BE2C (cell line): ENCODE results near the gene TERT.

Experiments
- DNase-seq: peaks from one replicate; pipeline ENCODE4 v3.0.0-alpha.2; 2020
- H3K27me3 ChIP-seq: fragments of 250-450 bp; sonication (Bioruptor Pico); 2 replicates; pipeline ENCODE4 v1.5.1; 2020; ENCODE audit warnings: mild to moderate bottlenecking
- H3K36me3 ChIP-seq: fragments of 250-450 bp; sonication (Bioruptor Pico); 2 replicates; pipeline ENCODE4 v1.5.1; 2020; ENCODE audit warnings: mild to moderate bottlenecking
- H3K4me1 ChIP-seq: fragments of 250-450 bp; sonication (Bioruptor Pico); 2 replicates; pipeline ENCODE4 v1.5.1; 2020
- H3K4me3 ChIP-seq: 2 replicates; pipeline ENCODE4 v1.5.1; 2011; ENCODE audit warnings: low read depth, low read length
- H3K9me3 ChIP-seq: fragments of 250-450 bp; sonication (Bioruptor Pico); 2 replicates; pipeline ENCODE4 v1.5.1; 2020
- TF ChIP-seq, protein P1 (sequence below): IDR thresholded peaks from 2 replicates; pipeline ENCODE4 v1.5.1; 2012; ENCODE audit warnings: mild to moderate bottlenecking, low read depth, low read length

The TERT gene

DNA sequence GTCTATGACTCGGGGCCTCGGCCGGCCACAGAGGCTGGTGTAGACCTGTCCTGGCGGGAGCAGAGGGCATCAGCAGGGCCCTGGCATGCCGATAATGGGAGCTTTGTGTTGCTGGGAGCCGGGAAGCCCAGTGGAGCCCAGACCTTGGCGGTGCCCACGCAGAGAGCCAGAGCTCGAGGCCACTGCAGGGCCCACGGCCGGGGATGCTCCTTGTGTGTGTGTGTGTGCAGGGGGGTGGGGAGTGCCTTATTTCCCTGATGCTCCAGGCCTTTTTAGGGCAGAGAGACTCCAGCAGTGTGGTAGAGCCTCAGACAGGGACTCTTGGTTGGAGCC is 75.1 kb downstream of the TERT start:
- TF ChIP-seq, protein P1, sequence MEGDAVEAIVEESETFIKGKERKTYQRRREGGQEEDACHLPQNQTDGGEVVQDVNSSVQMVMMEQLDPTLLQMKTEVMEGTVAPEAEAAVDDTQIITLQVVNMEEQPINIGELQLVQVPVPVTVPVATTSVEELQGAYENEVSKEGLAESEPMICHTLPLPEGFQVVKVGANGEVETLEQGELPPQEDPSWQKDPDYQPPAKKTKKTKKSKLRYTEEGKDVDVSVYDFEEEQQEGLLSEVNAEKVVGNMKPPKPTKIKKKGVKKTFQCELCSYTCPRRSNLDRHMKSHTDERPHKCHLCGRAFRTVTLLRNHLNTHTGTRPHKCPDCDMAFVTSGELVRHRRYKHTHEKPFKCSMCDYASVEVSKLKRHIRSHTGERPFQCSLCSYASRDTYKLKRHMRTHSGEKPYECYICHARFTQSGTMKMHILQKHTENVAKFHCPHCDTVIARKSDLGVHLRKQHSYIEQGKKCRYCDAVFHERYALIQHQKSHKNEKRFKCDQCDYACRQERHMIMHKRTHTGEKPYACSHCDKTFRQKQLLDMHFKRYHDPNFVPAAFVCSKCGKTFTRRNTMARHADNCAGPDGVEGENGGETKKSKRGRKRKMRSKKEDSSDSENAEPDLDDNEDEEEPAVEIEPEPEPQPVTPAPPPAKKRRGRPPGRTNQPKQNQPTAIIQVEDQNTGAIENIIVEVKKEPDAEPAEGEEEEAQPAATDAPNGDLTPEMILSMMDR: no peak
- H3K4me3 ChIP-seq: no peak overlapping the region
- no peaks in the 10 kb centered on the region for H3K4me1 ChIP-seq
- no peaks in the 10 kb centered on the region for H3K9me3 ChIP-seq
- no peak for DNase-seq
- H3K27me3 ChIP-seq: no peaks in the 10 kb centered on the region
- H3K36me3 ChIP-seq: no peaks in the 10 kb centered on the region

DNA sequence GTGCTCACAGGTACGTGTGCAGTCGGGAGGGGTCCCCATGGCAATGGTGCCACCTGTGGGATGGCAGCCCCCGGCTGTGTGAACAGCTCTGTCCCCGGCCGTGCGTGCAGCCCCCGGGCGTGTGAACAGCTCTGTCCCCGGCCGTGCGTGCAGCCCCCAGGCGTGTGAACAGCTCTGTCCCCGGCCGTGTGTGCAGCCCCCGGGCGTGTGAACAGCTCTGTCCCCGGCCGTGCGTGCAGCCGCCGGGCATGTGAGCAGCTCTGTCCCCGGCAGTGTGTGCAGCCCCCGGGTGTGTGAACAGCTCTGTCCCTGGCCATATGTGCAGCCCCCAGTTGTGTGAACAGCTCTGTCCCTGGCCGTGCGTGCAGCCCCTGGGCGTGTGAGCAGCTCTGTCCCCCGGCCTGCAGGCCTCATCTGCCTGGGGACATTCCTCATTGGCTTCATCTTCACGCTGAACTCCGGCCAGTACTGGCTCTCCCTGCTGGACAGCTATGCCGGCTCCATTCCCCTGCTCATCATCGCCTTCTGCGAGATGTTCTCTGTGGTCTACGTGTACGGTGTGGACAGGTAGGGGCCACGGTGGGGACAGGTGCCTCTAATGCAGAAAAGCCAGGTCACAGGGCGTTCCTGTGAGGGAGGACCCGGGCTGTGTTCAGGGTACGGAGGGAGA is 75.6 kb downstream of the TERT start:
- no peak for DNase-seq
- no peaks in the 10 kb centered on the region for H3K4me1 ChIP-seq
- H3K9me3 ChIP-seq: no peaks in the 10 kb centered on the region
- no peak overlapping the region for H3K4me3 ChIP-seq
- TF ChIP-seq, protein P1: no peak
- no peaks in the 10 kb centered on the region for H3K36me3 ChIP-seq
- no peaks in the 10 kb centered on the region for H3K27me3 ChIP-seq

DNA sequence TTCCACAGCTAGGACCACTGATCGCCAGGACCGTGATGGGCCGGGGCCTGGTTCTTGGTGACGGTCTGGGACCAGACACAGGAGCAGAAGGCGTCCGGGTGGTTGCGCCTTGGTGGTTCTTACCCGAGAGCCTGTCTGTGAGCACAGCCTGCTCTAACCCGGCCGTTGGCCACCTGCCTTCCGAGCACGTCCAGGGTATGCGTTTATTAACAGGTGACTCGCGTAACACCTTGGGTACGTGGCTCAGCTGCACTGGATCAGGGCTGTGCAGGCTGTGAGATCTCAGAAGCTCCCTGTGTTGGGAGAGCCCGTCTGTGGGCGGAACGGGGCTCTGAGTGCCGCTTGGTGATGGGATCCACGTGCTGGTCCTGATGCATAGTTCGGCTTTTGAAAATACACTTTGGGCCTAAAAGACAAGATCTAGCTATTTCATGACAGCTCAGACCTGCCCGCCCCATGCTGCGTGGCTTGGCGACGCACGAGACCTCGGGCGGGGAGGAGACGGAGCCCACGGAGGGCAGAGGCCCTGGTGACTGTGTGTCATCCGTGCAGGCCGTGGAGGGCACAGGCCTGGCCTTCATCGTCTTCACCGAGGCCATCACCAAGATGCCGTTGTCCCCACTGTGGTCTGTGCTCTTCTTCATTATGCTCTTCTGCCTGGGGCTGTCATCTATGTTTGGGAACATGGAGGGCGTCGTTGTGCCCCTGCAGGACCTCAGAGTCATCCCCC is 76.4 kb downstream of the TERT start:
- TF ChIP-seq, protein P1: no peak
- Histone ChIP-seq H3K4me1 (no peaks in the 10 kb centered on the region), H3K4me3 (no peak overlapping the region), H3K9me3 (no peaks in the 10 kb centered on the region), H3K27me3 (no peaks in the 10 kb centered on the region), H3K36me3 (no peaks in the 10 kb centered on the region)
- no peak for DNase-seq

DNA sequence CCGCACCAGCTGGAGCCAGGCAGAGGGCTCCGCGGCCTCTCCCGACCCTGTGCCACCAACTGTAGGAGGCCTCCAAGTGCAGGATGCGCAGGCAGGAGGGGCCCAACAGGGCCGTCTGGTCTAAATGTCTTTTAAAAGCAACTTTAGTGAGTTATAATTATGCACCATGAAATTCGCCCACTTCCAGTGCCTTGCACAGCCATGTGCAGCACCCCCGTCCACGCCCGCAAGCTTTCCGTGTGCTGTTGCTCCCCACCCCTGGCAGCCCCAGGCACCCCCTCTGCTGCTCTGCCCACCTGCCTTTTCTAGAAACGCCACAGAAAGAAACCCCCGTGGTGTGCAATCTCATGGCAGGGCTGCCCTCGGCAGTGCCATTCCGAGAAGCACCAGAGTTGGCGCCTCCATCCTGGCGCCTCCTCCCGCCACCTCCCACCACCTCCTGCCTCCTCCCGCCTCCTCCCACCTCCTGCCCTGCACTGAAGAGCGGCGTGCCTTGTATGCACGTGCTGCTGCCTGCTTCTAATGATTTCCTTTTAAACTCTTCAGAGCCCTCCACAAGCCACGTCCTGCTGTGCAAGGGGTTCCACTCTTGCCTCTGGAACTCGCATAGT is 77.2 kb downstream of the TERT start:
- TF ChIP-seq, protein P1: no peak
- no peak overlapping the region for H3K4me3 ChIP-seq
- no peaks in the 10 kb centered on the region for H3K36me3 ChIP-seq
- no peaks in the 10 kb centered on the region for H3K4me1 ChIP-seq
- no peak for DNase-seq
- no peaks in the 10 kb centered on the region for H3K9me3 ChIP-seq
- no peaks in the 10 kb centered on the region for H3K27me3 ChIP-seq

DNA sequence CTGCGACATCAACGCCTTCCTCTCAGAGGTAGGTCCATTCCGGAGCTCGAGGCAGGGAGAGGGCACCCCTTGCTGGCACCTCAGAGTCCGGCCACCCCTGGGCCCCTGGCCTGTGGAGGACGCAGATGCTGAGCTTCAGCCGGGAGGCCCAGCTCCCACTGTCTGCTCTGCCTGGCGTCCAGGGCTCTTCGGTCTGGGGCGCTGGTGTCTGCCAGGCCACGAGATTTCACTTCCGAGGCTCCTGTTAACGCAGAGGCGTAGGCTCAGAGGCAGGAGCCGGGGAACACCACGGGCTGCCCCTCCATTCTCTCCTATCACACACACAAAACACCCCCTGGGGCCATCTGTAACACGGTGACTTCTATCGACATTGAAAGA is 78.0 kb downstream of the TERT start:
- TF ChIP-seq, protein P1: no peak
- DNase-seq: no peak

More for the DNA sequence above, 78.0 kb downstream of the TERT start:
- H3K4me1 ChIP-seq: no peaks in the 10 kb centered on the region
- no peaks in the 10 kb centered on the region for H3K27me3 ChIP-seq
- H3K9me3 ChIP-seq: no peaks in the 10 kb centered on the region
- no peak overlapping the region for H3K4me3 ChIP-seq
- H3K36me3 ChIP-seq: no peaks in the 10 kb centered on the region
